GM23248 (cell line): ENCODE data around the gene METTL15.

Experiments
- EZH2 ChIP-seq: fragments of 200-600 bp; sonication (generic); IDR thresholded peaks from 2 replicates; pipeline ENCODE4 v1.6.1; 2018; ENCODE audit warnings: antibody characterized with exemption, mild to moderate bottlenecking; ENCODE audit not compliant: insufficient read depth, poor library complexity, severe bottlenecking
- EZH2phosphoT487 ChIP-seq: fragments of 200-600 bp; sonication (generic); IDR thresholded peaks from 2 replicates; pipeline ENCODE4 v1.6.1; 2018; ENCODE audit warnings: antibody characterized with exemption, moderate library complexity, mild to moderate bottlenecking, low read depth; ENCODE audit not compliant: insufficient read depth

DNA sequence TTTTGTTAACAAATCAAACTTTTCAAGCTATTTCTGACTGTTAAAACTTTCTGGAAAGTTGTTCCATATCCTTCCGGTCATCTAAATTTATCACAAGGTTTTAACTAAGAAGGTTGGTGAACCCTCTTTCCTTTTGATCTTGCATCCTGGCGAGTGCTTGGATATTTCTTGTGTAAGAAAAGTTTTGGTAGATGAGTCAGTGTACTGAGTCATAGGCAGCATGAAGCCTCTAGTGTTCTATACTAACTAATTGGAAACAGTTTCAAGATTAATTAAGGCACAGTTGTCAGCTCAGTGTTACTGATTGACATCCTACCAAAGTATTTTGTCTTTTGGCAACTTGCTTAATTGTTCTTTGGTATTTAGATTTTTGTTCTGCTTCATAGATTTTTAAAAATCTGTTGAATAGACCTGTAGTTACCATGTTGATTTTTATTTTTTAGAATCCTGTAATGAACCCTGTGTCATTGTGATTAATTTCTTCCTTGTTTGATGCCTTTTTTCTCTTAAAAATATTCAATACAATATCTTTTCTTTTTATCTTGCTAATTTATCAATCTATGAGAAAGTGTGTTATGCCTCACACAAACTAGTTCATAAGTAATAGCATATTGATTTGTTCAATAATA lies 38.0 kb downstream of the METTL15 start:
- TF ChIP-seq EZH2 (no peak), EZH2phosphoT487 (no peak)
